ENCODE results near the gene PADI2. TPM values are rescaled to one million over a fixed set of nuclear protein-coding genes. Genes with fewer than 3 reads are reported as not detected.

PADI2 gene
- total RNA-seq, 2 donors from 2014 or later: not detected

GRCh38 chr1:17060306-17060749 lies 58.9 kb downstream of the PADI2 start:
- H3K36me3 Mint-ChIP-seq: no peaks in the 10 kb centered on the region

GRCh38 chr1:17059391-17060305 lies 59.6 kb downstream of the PADI2 start:
- no peaks in the 10 kb centered on the region for H3K36me3 Mint-ChIP-seq
- H3K9me3 Mint-ChIP-seq: no peaks in the 10 kb centered on the region
- H3K4me3 Mint-ChIP-seq: no peak overlapping the region
- DNase-seq (ENCODE audit: low spot score) (no peak), ATAC-seq (peak; percentile 80 to 81)
- no peak overlapping the region for H3K27ac Mint-ChIP-seq
- peaks cover 8 to 17% of the 10 kb centered on the region in 2 donors for H3K27me3 Mint-ChIP-seq
- peaks cover 0 to 4% of the 10 kb centered on the region in 2 donors for H3K4me1 Mint-ChIP-seq (ENCODE audit: low read depth in 2 of 2)

More at GRCh38 chr1:17060306-17060749, 58.9 kb downstream of the PADI2 start:
- ATAC-seq: no peak
- H3K4me1 Mint-ChIP-seq (ENCODE audit: low read depth in 2 of 2): peaks cover 0 to 2% of the 10 kb centered on the region in 2 donors
- no peak overlapping the region for H3K4me3 Mint-ChIP-seq
- no peaks in the 10 kb centered on the region for H3K9me3 Mint-ChIP-seq
- no peak overlapping the region for H3K27ac Mint-ChIP-seq
- no peak for DNase-seq (ENCODE audit: low spot score)
- peaks cover 8 to 17% of the 10 kb centered on the region in 2 donors for H3K27me3 Mint-ChIP-seq

- no peak for DNase-seq (ENCODE audit: low spot score)
- Mint-ChIP-seq H3K27ac (no peak overlapping the region), H3K9me3 (no peaks in the 10 kb centered on the region), H3K4me1 (ENCODE audit: low read depth in 2 of 2) (peaks cover 17 to 21% of the 10 kb centered on the region in 2 donors), H3K27me3 (peaks cover 8% of the 10 kb centered on the region in 2 donors), H3K36me3 (no peaks in the 10 kb centered on the region), H3K4me3 (no peak overlapping the region)
- no peak for ATAC-seq
Measured at GRCh38 chr1:17056551-17056950, 62.7 kb downstream of the PADI2 start.

- peak overlapping the region in 1 of 2 donors; percentile 39 for H3K27ac Mint-ChIP-seq
- H3K4me1 Mint-ChIP-seq (ENCODE audit: low read depth in 2 of 2): peaks cover 20 to 27% of the 10 kb centered on the region in 2 donors
- peaks cover 6 to 8% of the 10 kb centered on the region in 2 donors for H3K27me3 Mint-ChIP-seq
- DNase-seq (ENCODE audit: low spot score): no peak
- no peaks in the 10 kb centered on the region for H3K9me3 Mint-ChIP-seq
- no peak for ATAC-seq
- peaks cover 6% of the 10 kb centered on the region for H3K36me3 Mint-ChIP-seq
- H3K4me3 Mint-ChIP-seq: no peak overlapping the region
Measured at GRCh38 chr1:17055801-17056200, 63.5 kb downstream of the PADI2 start.

GRCh38 chr1:17053685-17054410 lies 65.4 kb downstream of the PADI2 start, which contains the start of gene SDHB:
Gene SDHB, minus strand, starts transcription at chr1:17054032. Its CDS starts 13 bp downstream, at chr1:17054019.
- Mint-ChIP-seq H3K36me3 (peaks cover 6% of the 10 kb centered on the region), H3K27ac (peak within 1 kb of the TSS; percentile 89 to 96), H3K9me3 (no peaks in the 10 kb centered on the region), H3K4me3 (peak within 1 kb of the TSS; percentile 99), H3K27me3 (peaks cover 6 to 8% of the 10 kb centered on the region in 2 donors), H3K4me1 (ENCODE audit: low read depth in 2 of 2) (peaks cover 20 to 27% of the 10 kb centered on the region in 2 donors)
- DNase-seq (ENCODE audit: low spot score) (peak; percentile 99), ATAC-seq (peak; percentile 100)

GRCh38 chr1:17053086-17053684 lies 66.1 kb downstream of the PADI2 start:
- H3K27ac Mint-ChIP-seq: peak overlapping the region; percentile 89 to 96
- ATAC-seq: no peak
- H3K9me3 Mint-ChIP-seq: no peaks in the 10 kb centered on the region
- H3K27me3 Mint-ChIP-seq: peaks cover 3% of the 10 kb centered on the region in 2 donors
- H3K4me1 Mint-ChIP-seq (ENCODE audit: low read depth in 2 of 2): peaks cover 20 to 27% of the 10 kb centered on the region in 2 donors
- H3K4me3 Mint-ChIP-seq: peak overlapping the region; percentile 99
- peaks cover 6% of the 10 kb centered on the region for H3K36me3 Mint-ChIP-seq
- DNase-seq (ENCODE audit: low spot score): no peak

- no peak for ATAC-seq
- Mint-ChIP-seq H3K9me3 (no peaks in the 10 kb centered on the region), H3K27ac (peak overlapping the region; percentile 89 to 96), H3K27me3 (no peaks in the 10 kb centered on the region), H3K4me1 (ENCODE audit: low read depth in 2 of 2) (peaks cover 24 to 27% of the 10 kb centered on the region in 2 donors), H3K36me3 (peaks cover 6% of the 10 kb centered on the region), H3K4me3 (peak overlapping the region; percentile 99)
- DNase-seq (ENCODE audit: low spot score): no peak
Measured at GRCh38 chr1:17052641-17053040, 66.6 kb downstream of the PADI2 start.

GRCh38 chr1:17052038-17052437 lies 67.2 kb downstream of the PADI2 start:
- Mint-ChIP-seq H3K27me3 (no peaks in the 10 kb centered on the region), H3K27ac (peak overlapping the region in 1 of 2 donors; percentile 89), H3K4me3 (no peak overlapping the region), H3K36me3 (peaks cover 6% of the 10 kb centered on the region), H3K4me1 (ENCODE audit: low read depth in 2 of 2) (peaks cover 24 to 27% of the 10 kb centered on the region in 2 donors), H3K9me3 (no peaks in the 10 kb centered on the region)
- DNase-seq (ENCODE audit: low spot score) (no peak), ATAC-seq (no peak)

GRCh38 chr1:17047924-17048323 lies 71.3 kb downstream of the PADI2 start:
- DNase-seq (ENCODE audit: low spot score) (no peak), ATAC-seq (no peak)
- no peak overlapping the region for H3K27ac Mint-ChIP-seq
- no peaks in the 10 kb centered on the region for H3K9me3 Mint-ChIP-seq
- H3K27me3 Mint-ChIP-seq: no peaks in the 10 kb centered on the region
- H3K4me1 Mint-ChIP-seq (ENCODE audit: low read depth in 2 of 2): peaks cover 15 to 24% of the 10 kb centered on the region in 2 donors
- H3K4me3 Mint-ChIP-seq: no peak overlapping the region
- H3K36me3 Mint-ChIP-seq: peaks cover 12% of the 10 kb centered on the region

GRCh38 chr1:17046334-17046657 lies 73.0 kb downstream of the PADI2 start:
- Mint-ChIP-seq H3K9me3 (no peaks in the 10 kb centered on the region), H3K4me1 (ENCODE audit: low read depth in 2 of 2) (peaks cover 13 to 15% of the 10 kb centered on the region in 2 donors), H3K27ac (no peak overlapping the region), H3K36me3 (peaks cover 11% of the 10 kb centered on the region), H3K4me3 (no peak overlapping the region), H3K27me3 (no peaks in the 10 kb centered on the region)
- no peak for DNase-seq (ENCODE audit: low spot score)
- no peak for ATAC-seq

- Mint-ChIP-seq H3K9me3 (no peaks in the 10 kb centered on the region), H3K4me3 (no peak overlapping the region), H3K27me3 (no peaks in the 10 kb centered on the region), H3K27ac (no peak overlapping the region), H3K36me3 (peaks cover 6% of the 10 kb centered on the region), H3K4me1 (ENCODE audit: low read depth in 2 of 2) (peaks cover 10% of the 10 kb centered on the region in 2 donors)
- ATAC-seq: no peak
- DNase-seq (ENCODE audit: low spot score): no peak
Measured at GRCh38 chr1:17045634-17046333, 73.5 kb downstream of the PADI2 start.

- peaks cover 10% of the 10 kb centered on the region in 2 donors for H3K4me1 Mint-ChIP-seq (ENCODE audit: low read depth in 2 of 2)
- DNase-seq (ENCODE audit: low spot score) (no peak), ATAC-seq (no peak)
- no peak overlapping the region for H3K4me3 Mint-ChIP-seq
- H3K27me3 Mint-ChIP-seq: no peaks in the 10 kb centered on the region
- H3K27ac Mint-ChIP-seq: peak overlapping the region in 1 of 2 donors; percentile 76
- peaks cover 6% of the 10 kb centered on the region for H3K36me3 Mint-ChIP-seq
- H3K9me3 Mint-ChIP-seq: no peaks in the 10 kb centered on the region
Measured at GRCh38 chr1:17045150-17045549, 74.1 kb downstream of the PADI2 start.

- Mint-ChIP-seq H3K27me3 (no peaks in the 10 kb centered on the region), H3K27ac (no peak overlapping the region), H3K36me3 (peaks cover 6% of the 10 kb centered on the region), H3K4me1 (ENCODE audit: low read depth in 2 of 2) (peaks cover 10% of the 10 kb centered on the region in 2 donors), H3K4me3 (no peak overlapping the region), H3K9me3 (no peaks in the 10 kb centered on the region)
- DNase-seq (ENCODE audit: low spot score): no peak
- ATAC-seq: no peak
Measured at GRCh38 chr1:17043676-17044075, 75.6 kb downstream of the PADI2 start.
